Gastrocnemius medialis (tissue), 4 donors: Measurements from ENCODE around the gene PPP6C. TPM values are rescaled to one million over a fixed set of nuclear protein-coding genes. Genes with fewer than 3 reads are reported as not detected.

ENCODE experiments used
- ATAC-seq, 2 donors: fragments of 150-250 bp; one replicate each; pipeline ENCODE4 v1.9.1; 2016
- DNase-seq, 2 donors: peaks; one replicate each; pipeline ENCODE4 v3.0.0-alpha.2; 2019
- H3K27ac ChIP-seq, 4 donors: fragments of 200-600 bp; sonication (generic); 1 replicate in 1 of 4; 2 replicates in 3 of 4; pipeline ENCODE4 v1.5.1; 2016 to 2018; ENCODE audit warnings: mild to moderate bottlenecking in 2 of 4, moderate library complexity in 1 of 4
- H3K27me3 ChIP-seq, 3 donors: fragments of 200-600 bp; sonication (generic) in 2 of 3; 1 replicate in 1 of 3; 2 replicates in 2 of 3; pipeline versions ENCODE4 v1.5.1 to v1.6.0; 2016 to 2019; ENCODE audit warnings: mild to moderate bottlenecking in 1 of 3, moderate library complexity in 1 of 3
- H3K36me3 ChIP-seq, 2 donors: fragments of 200-600 bp; sonication (generic) in 1 of 2; one replicate each; pipeline ENCODE4 v1.5.1; 2017 to 2018
- H3K4me1 ChIP-seq, 2 donors: fragments of 200-600 bp; sonication (generic) in 1 of 2; one replicate each; pipeline ENCODE4 v1.5.1; 2016 to 2017; ENCODE audit warnings: mild to moderate bottlenecking in 2 of 2
- H3K4me3 ChIP-seq, 4 donors: fragments of 200-600 bp; sonication (generic) in 3 of 4; 1 replicate in 1 of 4; 2 replicates in 3 of 4; pipeline ENCODE4 v1.5.1; 2016 to 2019; ENCODE audit warnings: mild to moderate bottlenecking in 2 of 4
- H3K9me3 ChIP-seq, 3 donors: fragments of 200-600 bp; sonication (generic) in 2 of 3; 1 replicate in 1 of 3; 2 replicates in 2 of 3; pipeline ENCODE4 v1.5.1; 2016 to 2019
- POLR2A ChIP-seq, 2 donors: fragments of 450-650 bp; IDR thresholded peaks; one replicate each; pipeline ENCODE4 v1.6.1; 2017; ENCODE audit warnings: antibody characterized with exemption in 2 of 2, mild to moderate bottlenecking in 2 of 2, moderate library complexity in 2 of 2
- in situ Hi-C, 4 donors: fragments of 200-750 bp; cut with MboI; loops; one replicate each; pipeline versions ENCODE4 v1.15.0 to v1.8.0; 2017; ENCODE audit warnings: low sequenced_read_pairs in 4 of 4
- intact Hi-C: fragments of 100-400 bp; cut with DNase I; formaldehyde crosslinking; loops from one replicate; pipeline ENCODE4 v1.15.1; 2023; ENCODE audit warnings: low total_unique reads
- total RNA-seq, 4 donors: library from RNA; depleted of rRNA; stranded (reverse); fragments of >200 nt; gene quantifications; one replicate each; pipeline versions ENCODE4 v1.1.0 to v1.2.3, GENCODE V29; 2016
- TF ChIP-seq, protein P1 (sequence below), 5 experiments: fragments of 450-650 bp in 3 of 5; fragments of 200-600 bp in 2 of 5; sonication (generic) in 2 of 5; IDR thresholded peaks in 4 of 5; conservative IDR thresholded peaks in 1 of 5; 1 replicate in 4 of 5; 2 replicates in 1 of 5; pipeline ENCODE4 v1.5.1; 2016 to 2019; ENCODE audit warnings: antibody characterized with exemption in 5 of 5, mild to moderate bottlenecking in 3 of 5, moderate library complexity in 3 of 5

The PPP6C gene
- total RNA-seq, 4 donors from 2014 or later = 49.4 to 80.6 (median 73.6) TPM

DNA sequence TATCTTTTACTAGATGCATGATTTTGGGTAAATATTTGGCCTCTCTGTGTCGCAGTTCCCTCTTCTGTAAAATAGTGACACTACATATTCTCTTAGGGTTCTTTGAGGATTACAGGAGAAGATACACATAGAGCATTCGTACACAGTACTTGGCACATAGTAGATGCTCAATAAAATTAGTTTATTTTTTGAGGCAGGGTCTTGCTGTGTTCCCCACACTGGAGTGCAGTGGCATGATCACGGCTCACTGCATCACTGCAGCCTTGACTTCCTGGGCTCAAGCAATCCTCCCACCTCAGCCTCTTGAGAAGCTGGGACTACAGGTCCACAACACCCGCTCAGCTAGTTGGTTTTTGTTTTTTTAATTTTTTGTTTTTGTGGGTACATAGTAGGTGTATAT lies 47.9 kb downstream of the PPP6C start:
- Histone ChIP-seq H3K4me3 (no peak overlapping the region), H3K27me3 (no peaks in the 10 kb centered on the region), H3K36me3 (peaks cover 0 to 9% of the 10 kb centered on the region in 2 donors), H3K27ac (no peak overlapping the region), H3K4me1 (peaks cover 10 to 15% of the 10 kb centered on the region in 2 donors), H3K9me3 (no peaks in the 10 kb centered on the region)
- DNase-seq = no peak
- ATAC-seq = no peak
- TF ChIP-seq, protein P1, sequence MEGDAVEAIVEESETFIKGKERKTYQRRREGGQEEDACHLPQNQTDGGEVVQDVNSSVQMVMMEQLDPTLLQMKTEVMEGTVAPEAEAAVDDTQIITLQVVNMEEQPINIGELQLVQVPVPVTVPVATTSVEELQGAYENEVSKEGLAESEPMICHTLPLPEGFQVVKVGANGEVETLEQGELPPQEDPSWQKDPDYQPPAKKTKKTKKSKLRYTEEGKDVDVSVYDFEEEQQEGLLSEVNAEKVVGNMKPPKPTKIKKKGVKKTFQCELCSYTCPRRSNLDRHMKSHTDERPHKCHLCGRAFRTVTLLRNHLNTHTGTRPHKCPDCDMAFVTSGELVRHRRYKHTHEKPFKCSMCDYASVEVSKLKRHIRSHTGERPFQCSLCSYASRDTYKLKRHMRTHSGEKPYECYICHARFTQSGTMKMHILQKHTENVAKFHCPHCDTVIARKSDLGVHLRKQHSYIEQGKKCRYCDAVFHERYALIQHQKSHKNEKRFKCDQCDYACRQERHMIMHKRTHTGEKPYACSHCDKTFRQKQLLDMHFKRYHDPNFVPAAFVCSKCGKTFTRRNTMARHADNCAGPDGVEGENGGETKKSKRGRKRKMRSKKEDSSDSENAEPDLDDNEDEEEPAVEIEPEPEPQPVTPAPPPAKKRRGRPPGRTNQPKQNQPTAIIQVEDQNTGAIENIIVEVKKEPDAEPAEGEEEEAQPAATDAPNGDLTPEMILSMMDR (IDR thresholded peaks at IDR 0.05 in 4 of 5, conservative IDR thresholded peaks at IDR 0.05 in 1 of 5) = no peak
- no peak for TF ChIP-seq POLR2A (IDR thresholded peaks at IDR 0.05)
- in situ Hi-C loops (loop anchor here (5.0 to 25.0 kb wide), 4 partner anchors 197 to 379 kb away; partner anchors contain the start of genes GOLGA1 (in 4 of the 4) and NR6A1 (in 2 of the 4)), intact Hi-C loops (loop anchor here (5.0 kb wide), 2 partner anchors 274 to 369 kb away; partner anchors contain the start of gene NR6A1)

DNA sequence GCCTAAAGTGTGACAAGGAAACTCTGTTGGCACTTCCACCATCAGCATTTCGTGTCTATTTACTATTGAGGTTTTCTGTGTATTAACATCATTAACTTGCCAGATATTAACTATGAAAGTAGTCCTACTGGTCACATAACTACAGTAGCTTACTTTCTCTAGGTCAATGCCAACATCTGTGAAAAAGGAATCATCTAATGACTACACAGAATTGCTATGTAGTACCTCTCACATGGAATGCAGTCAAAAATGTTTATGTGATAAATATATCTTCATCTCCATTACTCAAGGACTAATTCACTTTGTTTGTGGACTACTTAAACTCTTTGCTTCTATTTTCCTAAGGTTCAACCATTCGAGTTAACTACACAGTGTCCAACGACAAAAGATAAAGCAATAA lies 48.4 kb downstream of the PPP6C start:
- DNase-seq (no peak), ATAC-seq (no peak)
- peaks cover 0 to 9% of the 10 kb centered on the region in 2 donors for H3K36me3 ChIP-seq
- H3K27ac ChIP-seq = no peak overlapping the region
- TF ChIP-seq, protein P1 (IDR thresholded peaks at IDR 0.05 in 4 of 5, conservative IDR thresholded peaks at IDR 0.05 in 1 of 5) = no peak
- no peak for TF ChIP-seq POLR2A (IDR thresholded peaks at IDR 0.05)
- H3K9me3 ChIP-seq = no peaks in the 10 kb centered on the region
- no peak overlapping the region for H3K4me3 ChIP-seq
- H3K27me3 ChIP-seq = no peaks in the 10 kb centered on the region
- intact Hi-C loops = loop anchor here (5.0 kb wide), 2 partner anchors 274 to 369 kb away; partner anchors contain the start of gene NR6A1
- in situ Hi-C loops = loop anchor here (5.0 to 25.0 kb wide), 4 partner anchors 196 to 379 kb away; partner anchors contain the start of genes GOLGA1 (in 4 of the 4) and NR6A1 (in 2 of the 4)
- peaks cover 10 to 15% of the 10 kb centered on the region in 2 donors for H3K4me1 ChIP-seq

DNA sequence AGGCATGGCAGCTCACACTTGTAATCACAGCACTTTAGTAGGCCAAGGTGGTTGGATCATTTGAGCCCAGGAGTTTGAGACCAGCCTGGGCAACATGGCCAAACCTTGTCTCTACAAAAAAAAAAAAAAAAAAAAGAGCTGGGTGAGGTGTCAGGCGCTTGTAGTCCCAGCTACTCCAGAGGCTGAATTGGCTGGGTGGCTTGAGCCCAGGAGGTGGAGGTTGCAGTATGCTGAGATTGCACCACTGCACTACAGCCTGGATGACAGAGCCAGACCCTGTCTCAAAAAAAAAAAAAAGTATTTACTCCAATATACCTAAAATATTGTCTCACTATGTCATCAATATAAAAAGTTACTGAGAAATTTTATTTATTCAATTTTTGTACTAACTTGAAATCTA lies 49.0 kb downstream of the PPP6C start:
- Histone ChIP-seq H3K27me3 (no peaks in the 10 kb centered on the region), H3K4me3 (no peak overlapping the region), H3K36me3 (peaks cover 0 to 9% of the 10 kb centered on the region in 2 donors), H3K9me3 (no peaks in the 10 kb centered on the region), H3K27ac (no peak overlapping the region), H3K4me1 (peaks cover 10 to 15% of the 10 kb centered on the region in 2 donors)
- TF ChIP-seq POLR2A (IDR thresholded peaks at IDR 0.05) = no peak
- TF ChIP-seq, protein P1 (IDR thresholded peaks at IDR 0.05 in 4 of 5, conservative IDR thresholded peaks at IDR 0.05 in 1 of 5) = no peak
- in situ Hi-C loops = loop anchor here (5.0 to 25.0 kb wide), 4 partner anchors 196 to 378 kb away; partner anchors contain the start of genes GOLGA1 (in 4 of the 4) and NR6A1 (in 2 of the 4)
- DNase-seq (no peak), ATAC-seq (no peak)
- intact Hi-C loops = loop anchor here (5.0 kb wide), 2 partner anchors 273 to 368 kb away; partner anchors contain the start of gene NR6A1

DNA sequence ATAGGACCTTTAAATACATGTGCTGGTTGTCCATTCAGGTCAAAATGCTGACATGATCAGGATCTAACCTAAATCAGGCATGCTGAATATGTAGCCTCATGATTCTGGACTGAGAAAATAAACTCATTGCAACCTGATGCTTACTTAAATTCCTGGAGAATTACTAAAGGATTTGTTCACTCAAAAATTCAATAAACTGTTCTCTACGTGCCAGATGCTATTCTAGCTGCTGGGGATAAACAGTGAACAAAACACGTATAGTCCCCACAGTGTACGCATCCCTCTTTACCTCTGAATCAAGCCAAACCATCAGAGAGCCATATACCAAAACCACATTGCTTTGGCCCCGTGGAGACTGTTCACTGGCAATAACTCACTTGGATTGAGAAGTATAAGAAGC lies 52.4 kb downstream of the PPP6C start:
- peaks cover 0 to 9% of the 10 kb centered on the region in 2 donors for H3K36me3 ChIP-seq
- TF ChIP-seq, protein P1 (IDR thresholded peaks at IDR 0.05 in 4 of 5, conservative IDR thresholded peaks at IDR 0.05 in 1 of 5) = no peak
- TF ChIP-seq POLR2A (IDR thresholded peaks at IDR 0.05) = no peak
- peaks cover 0 to under 1% of the 10 kb centered on the region in 2 donors for H3K4me1 ChIP-seq
- no peak overlapping the region for H3K4me3 ChIP-seq
- in situ Hi-C loops = loop anchor here in 3 of 4 donors (25.0 kb wide), 2 partner anchors 200 to 375 kb away; partner anchors contain the start of genes NR6A1 (in 2 of the 3) and GOLGA1 (in 1 of the 3)
- intact Hi-C loops = no loop called here
- DNase-seq (no peak), ATAC-seq (no peak)
- H3K9me3 ChIP-seq = no peaks in the 10 kb centered on the region
- no peaks in the 10 kb centered on the region for H3K27me3 ChIP-seq
- no peak overlapping the region for H3K27ac ChIP-seq
